Activated CD4-positive, alpha-beta T cell treated with anti-CD3 and anti-CD28 coated beads, Interleukin-2, amount 10 ng/mL, durations not matched to agents 7 days and 5 days (primary cell): ENCODE measurements around the gene ZSWIM6. TPM values are rescaled to one million over a fixed set of nuclear protein-coding genes. Genes with fewer than 3 reads are reported as not detected.

Experiments used
- CTCF ChIA-PET: fragments of 350-600 bp; sonication (Branson Sonifier 250); formaldehyde crosslinking; loops from one replicate; lab custom pipeline; 2021; ENCODE audit warnings: antibody characterized with exemption; lab: Charles Lee
- POLR2A ChIA-PET: fragments of 350-600 bp; sonication (Branson Sonifier 250); formaldehyde crosslinking; loops from one replicate; lab custom pipeline; 2021; ENCODE audit warnings: antibody characterized with exemption; lab: Charles Lee
- DNase-seq: peaks from one replicate; pipeline ENCODE4 v3.0.0-alpha.2; 2020
- H3K27ac Mint-ChIP-seq: one replicate; pipeline ENCODE4 v1.8.0; 2021; ENCODE audit warnings: mild to moderate bottlenecking, moderate library complexity, mixed read lengths
- H3K27me3 Mint-ChIP-seq: one replicate; pipeline ENCODE4 v1.8.0; 2021; ENCODE audit warnings: mixed read lengths
- H3K36me3 Mint-ChIP-seq: one replicate; pipeline ENCODE4 v1.8.0; 2021; ENCODE audit warnings: low read depth, mixed read lengths
- H3K4me1 Mint-ChIP-seq: one replicate; pipeline ENCODE4 v1.8.0; 2021; ENCODE audit warnings: mixed read lengths
- H3K4me3 Mint-ChIP-seq: one replicate; pipeline ENCODE4 v1.8.0; 2021; ENCODE audit warnings: mild to moderate bottlenecking, moderate library complexity, mixed read lengths
- H3K9me3 Mint-ChIP-seq: one replicate; pipeline ENCODE4 v1.8.0; 2021; ENCODE audit warnings: mixed read lengths
- total RNA-seq, 2 experiments: library from RNA; stranded (reverse); gene quantifications; one replicate each; pipeline ENCODE4 v1.2.3, GENCODE V29; 2021

Gene ZSWIM6
- total RNA-seq, 2 experiments from 2014 or later: 3.8 to 4.3 TPM

GRCh38 chr5:61429906-61430305 is 97.8 kb downstream of the ZSWIM6 start:
- ChIA-PET CTCF (interaction anchor here (0.7 kb wide), 1 partner anchor 12 kb away, joined by 3 read pairs; no protein-coding TSS in a partner anchor), POLR2A (no interaction called here)
- Mint-ChIP-seq H3K4me3 (no peak overlapping the region), H3K27ac (no peak overlapping the region), H3K36me3 (no peaks in the 10 kb centered on the region), H3K4me1 (no peaks in the 10 kb centered on the region), H3K9me3 (peaks cover 3% of the 10 kb centered on the region), H3K27me3 (no peaks in the 10 kb centered on the region)
- no peak for DNase-seq

DNA sequence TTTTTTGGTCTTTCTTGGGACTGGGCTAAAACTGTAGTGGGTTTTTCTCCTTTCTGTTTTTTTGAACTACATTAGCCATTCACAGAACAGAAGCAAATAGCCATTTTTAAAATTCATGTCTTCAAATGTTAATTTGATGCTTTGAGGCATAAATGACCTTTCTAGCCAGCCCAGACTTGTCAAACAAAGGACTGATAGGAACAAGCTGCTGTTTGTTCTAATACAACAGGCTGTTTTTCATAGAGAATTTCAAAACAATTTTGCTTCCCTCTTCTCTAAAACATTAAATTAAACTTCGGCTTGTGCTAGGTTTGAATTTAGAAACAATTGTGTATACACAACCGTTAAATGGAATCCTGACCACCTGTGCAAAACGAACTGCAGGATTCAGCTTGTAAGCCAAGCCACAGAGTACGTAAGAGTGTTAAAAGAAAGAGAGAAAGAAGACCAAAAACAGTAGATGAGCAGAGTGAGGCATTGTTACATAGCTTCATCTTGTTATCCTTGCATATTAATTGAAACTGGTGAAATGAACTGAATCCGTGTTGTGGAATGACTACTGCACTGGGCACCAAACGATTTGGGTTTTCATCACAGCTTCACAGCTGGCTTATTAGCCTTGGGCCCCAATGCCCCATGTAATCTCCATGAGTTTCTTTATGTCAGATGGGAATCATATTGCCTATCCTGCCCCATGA is 100.0 kb downstream of the ZSWIM6 start:
- Mint-ChIP-seq H3K27ac (no peak overlapping the region), H3K4me1 (no peaks in the 10 kb centered on the region), H3K27me3 (no peaks in the 10 kb centered on the region), H3K4me3 (no peak overlapping the region), H3K36me3 (no peaks in the 10 kb centered on the region), H3K9me3 (peaks cover 4% of the 10 kb centered on the region)
- CTCF ChIA-PET: no interaction called here
- POLR2A ChIA-PET: no interaction called here
- DNase-seq: no peak

DNA sequence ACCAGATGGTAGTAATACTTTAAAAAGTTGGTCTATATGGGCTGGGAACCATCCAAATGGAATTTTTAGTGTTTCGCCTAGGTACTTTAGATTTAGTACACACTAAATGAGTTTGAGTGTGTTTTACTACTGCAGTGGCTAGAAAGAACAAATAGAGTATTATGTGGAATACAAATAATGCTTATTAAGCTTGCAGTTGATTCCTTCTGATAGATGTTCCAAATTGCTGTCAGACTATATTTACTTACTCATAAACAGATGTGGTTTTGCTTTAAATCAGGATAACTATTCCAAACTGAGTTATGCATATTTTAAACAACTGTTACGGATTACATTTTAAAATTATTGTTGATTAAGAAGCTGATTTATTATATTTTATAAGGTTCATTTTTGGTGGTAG is 103.3 kb downstream of the ZSWIM6 start:
- no peak for DNase-seq
- ChIA-PET POLR2A (no interaction called here), CTCF (interaction anchor here (0.8 kb wide), 1 partner anchor 55 kb away, joined by 3 read pairs; no protein-coding TSS in a partner anchor)
- Mint-ChIP-seq H3K9me3 (peaks cover 8% of the 10 kb centered on the region), H3K27me3 (no peaks in the 10 kb centered on the region), H3K27ac (no peak overlapping the region), H3K4me1 (no peaks in the 10 kb centered on the region), H3K36me3 (no peaks in the 10 kb centered on the region), H3K4me3 (no peak overlapping the region)

GRCh38 chr5:61438298-61438970 is 106.4 kb downstream of the ZSWIM6 start:
- no peaks in the 10 kb centered on the region for H3K4me1 Mint-ChIP-seq
- H3K36me3 Mint-ChIP-seq: no peaks in the 10 kb centered on the region
- POLR2A ChIA-PET: no interaction called here
- H3K27ac Mint-ChIP-seq: no peak overlapping the region
- no peak overlapping the region for H3K4me3 Mint-ChIP-seq
- H3K9me3 Mint-ChIP-seq: peaks cover 32% of the 10 kb centered on the region
- H3K27me3 Mint-ChIP-seq: no peaks in the 10 kb centered on the region
- CTCF ChIA-PET: no interaction called here
- DNase-seq: no peak

- POLR2A ChIA-PET: no interaction called here
- no peak for DNase-seq
- Mint-ChIP-seq H3K4me3 (no peak overlapping the region), H3K4me1 (no peaks in the 10 kb centered on the region), H3K9me3 (peaks cover 30% of the 10 kb centered on the region), H3K36me3 (no peaks in the 10 kb centered on the region), H3K27me3 (no peaks in the 10 kb centered on the region), H3K27ac (no peak overlapping the region)
- CTCF ChIA-PET: interaction anchor here (0.6 to 1.6 kb wide), 2 partner anchors 12 to 33 kb away, joined by 3 to 4 read pairs; no protein-coding TSS in a partner anchor
These were observed 108.0 kb downstream of the ZSWIM6 start for GRCh38 chr5:61440086-61440485.

GRCh38 chr5:61440596-61440995 is 108.5 kb downstream of the ZSWIM6 start:
- H3K36me3 Mint-ChIP-seq: no peaks in the 10 kb centered on the region
- H3K27ac Mint-ChIP-seq: no peak overlapping the region
- H3K4me3 Mint-ChIP-seq: no peak overlapping the region
- ChIA-PET POLR2A (no interaction called here), CTCF (interaction anchor here (0.6 to 1.6 kb wide), 2 partner anchors 12 to 33 kb away, joined by 3 to 4 read pairs; no protein-coding TSS in a partner anchor)
- no peaks in the 10 kb centered on the region for H3K27me3 Mint-ChIP-seq
- no peak for DNase-seq
- peaks cover 3% of the 10 kb centered on the region for H3K4me1 Mint-ChIP-seq
- peaks cover 30% of the 10 kb centered on the region for H3K9me3 Mint-ChIP-seq

GRCh38 chr5:61441742-61442141 is 109.7 kb downstream of the ZSWIM6 start:
- Mint-ChIP-seq H3K27me3 (no peaks in the 10 kb centered on the region), H3K4me3 (no peak overlapping the region), H3K4me1 (peaks cover 4% of the 10 kb centered on the region), H3K36me3 (no peaks in the 10 kb centered on the region), H3K27ac (no peak overlapping the region), H3K9me3 (peaks cover 29% of the 10 kb centered on the region)
- no peak for DNase-seq
- ChIA-PET POLR2A (no interaction called here), CTCF (interaction anchor here (1.2 kb wide), 1 partner anchor 12 kb away, joined by 3 read pairs; no protein-coding TSS in a partner anchor)

- no peak overlapping the region for H3K27ac Mint-ChIP-seq
- ChIA-PET POLR2A (no interaction called here), CTCF (no interaction called here)
- no peak overlapping the region for H3K4me3 Mint-ChIP-seq
- peaks cover 4% of the 10 kb centered on the region for H3K4me1 Mint-ChIP-seq
- H3K27me3 Mint-ChIP-seq: no peaks in the 10 kb centered on the region
- peaks cover 21% of the 10 kb centered on the region for H3K9me3 Mint-ChIP-seq
- peaks cover 8% of the 10 kb centered on the region for H3K36me3 Mint-ChIP-seq
- DNase-seq: no peak
These were observed 115.9 kb downstream of the ZSWIM6 start for GRCh38 chr5:61447780-61448495.

DNA sequence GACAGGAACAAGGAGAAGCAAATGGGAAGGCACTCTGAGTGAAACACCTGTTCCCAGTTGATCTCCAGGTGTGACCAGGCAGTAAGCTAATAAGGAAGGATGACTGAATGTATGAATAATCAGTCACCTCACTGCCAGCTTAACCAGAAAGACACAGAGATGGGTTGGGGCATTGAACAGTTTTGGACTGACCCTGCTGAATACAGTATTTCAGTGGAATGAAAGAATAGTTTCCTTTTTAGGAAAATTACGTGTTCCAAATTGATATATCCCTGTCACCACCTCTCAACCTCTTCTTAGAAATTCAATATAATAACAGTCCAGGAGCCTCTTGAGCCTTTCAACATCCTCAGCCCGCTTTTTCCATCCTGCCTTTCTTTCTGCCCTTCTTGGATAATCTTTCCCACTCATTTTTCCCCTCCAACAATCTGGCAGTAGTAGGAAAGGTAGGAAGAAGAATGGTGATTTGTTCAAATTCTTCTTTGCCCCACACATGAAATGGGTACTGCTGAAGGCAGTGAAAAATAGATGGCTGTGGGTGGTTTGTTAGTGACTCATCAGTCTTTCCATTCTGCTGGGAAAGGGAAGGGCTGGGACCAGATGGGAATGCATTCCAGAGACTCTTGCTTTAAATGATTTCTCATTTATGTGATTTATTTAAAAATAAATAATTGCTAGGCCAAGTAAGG is 117.9 kb downstream of the ZSWIM6 start:
- H3K36me3 Mint-ChIP-seq: peaks cover 8% of the 10 kb centered on the region
- H3K27me3 Mint-ChIP-seq: no peaks in the 10 kb centered on the region
- ChIA-PET CTCF (no interaction called here), POLR2A (no interaction called here)
- peaks cover 4% of the 10 kb centered on the region for H3K4me1 Mint-ChIP-seq
- no peak overlapping the region for H3K4me3 Mint-ChIP-seq
- peaks cover 14% of the 10 kb centered on the region for H3K9me3 Mint-ChIP-seq
- DNase-seq: no peak
- H3K27ac Mint-ChIP-seq: no peak overlapping the region

- H3K27me3 Mint-ChIP-seq: no peaks in the 10 kb centered on the region
- H3K9me3 Mint-ChIP-seq: peaks cover 14% of the 10 kb centered on the region
- no peaks in the 10 kb centered on the region for H3K4me1 Mint-ChIP-seq
- peaks cover 8% of the 10 kb centered on the region for H3K36me3 Mint-ChIP-seq
- H3K4me3 Mint-ChIP-seq: no peak overlapping the region
- H3K27ac Mint-ChIP-seq: no peak overlapping the region
- no peak for DNase-seq
- POLR2A ChIA-PET: no interaction called here
- CTCF ChIA-PET: no interaction called here
These were observed 118.6 kb downstream of the ZSWIM6 start for GRCh38 chr5:61450493-61451279.

DNA sequence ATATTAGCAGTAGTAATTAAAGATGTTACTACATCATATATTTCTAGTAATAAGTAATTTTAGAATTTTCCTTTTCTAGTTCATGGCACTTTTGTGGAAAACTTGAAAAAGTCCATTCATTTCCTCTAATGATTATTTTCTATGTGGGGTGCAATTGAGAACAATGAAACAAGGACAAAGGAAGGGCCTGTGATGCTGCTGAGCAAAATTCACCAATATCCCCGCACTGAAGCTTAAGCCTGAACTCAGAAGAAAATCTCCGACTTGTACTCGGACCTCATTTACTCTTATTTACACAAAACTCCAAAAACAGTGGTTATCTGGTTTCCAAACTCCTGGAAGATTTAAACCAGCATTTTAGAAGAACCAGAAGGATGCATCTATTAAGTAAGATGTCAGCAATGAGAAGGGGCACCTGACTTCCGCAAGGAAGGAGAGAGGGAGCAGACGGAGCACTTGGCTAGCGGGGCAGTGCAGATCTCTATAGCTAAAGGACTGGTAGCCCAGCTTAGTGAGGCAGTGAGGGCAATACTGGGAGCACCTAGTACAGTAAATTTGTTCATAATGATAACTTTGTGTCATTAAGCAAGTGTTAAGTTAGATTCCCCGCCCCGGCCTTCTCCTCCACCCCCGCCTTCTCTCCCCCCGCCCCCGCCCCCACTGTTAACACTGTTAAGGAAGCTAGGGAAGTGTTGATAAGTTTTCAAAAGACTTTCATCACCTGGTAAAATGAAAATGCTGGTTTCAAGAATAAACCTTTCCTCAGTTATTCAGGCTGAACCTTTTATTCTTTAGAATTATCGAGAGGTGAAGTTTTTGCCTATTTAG is 123.3 kb downstream of the ZSWIM6 start:
- Mint-ChIP-seq H3K4me3 (no peak overlapping the region), H3K36me3 (no peaks in the 10 kb centered on the region), H3K4me1 (no peaks in the 10 kb centered on the region), H3K9me3 (no peaks in the 10 kb centered on the region), H3K27ac (no peak overlapping the region), H3K27me3 (no peaks in the 10 kb centered on the region)
- no peak for DNase-seq
- CTCF ChIA-PET: no interaction called here
- POLR2A ChIA-PET: no interaction called here
